ENCODE results near the gene FASTKD1.

Gene FASTKD1

DNA sequence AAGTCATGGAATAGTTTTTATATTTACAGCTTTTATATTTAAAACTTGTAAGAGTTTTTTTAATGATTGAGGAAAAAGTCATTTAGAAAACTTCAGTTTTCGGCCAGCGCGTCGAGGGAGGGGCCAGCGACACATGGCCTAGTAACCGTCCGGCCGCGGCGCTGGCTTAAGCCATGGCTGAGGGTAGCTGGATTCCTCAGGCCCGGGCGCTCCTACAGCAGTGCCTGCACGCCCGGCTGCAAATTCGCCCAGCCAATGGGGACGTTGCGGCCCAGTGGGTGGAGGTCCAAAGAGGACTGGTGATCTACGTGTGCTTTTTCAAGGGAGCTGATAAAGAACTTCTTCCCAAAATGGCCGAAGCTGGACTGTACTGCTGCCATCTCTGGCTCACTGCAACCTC, 69.0 kb downstream of the FASTKD1 start:
- DNase-seq = no peak

DNA sequence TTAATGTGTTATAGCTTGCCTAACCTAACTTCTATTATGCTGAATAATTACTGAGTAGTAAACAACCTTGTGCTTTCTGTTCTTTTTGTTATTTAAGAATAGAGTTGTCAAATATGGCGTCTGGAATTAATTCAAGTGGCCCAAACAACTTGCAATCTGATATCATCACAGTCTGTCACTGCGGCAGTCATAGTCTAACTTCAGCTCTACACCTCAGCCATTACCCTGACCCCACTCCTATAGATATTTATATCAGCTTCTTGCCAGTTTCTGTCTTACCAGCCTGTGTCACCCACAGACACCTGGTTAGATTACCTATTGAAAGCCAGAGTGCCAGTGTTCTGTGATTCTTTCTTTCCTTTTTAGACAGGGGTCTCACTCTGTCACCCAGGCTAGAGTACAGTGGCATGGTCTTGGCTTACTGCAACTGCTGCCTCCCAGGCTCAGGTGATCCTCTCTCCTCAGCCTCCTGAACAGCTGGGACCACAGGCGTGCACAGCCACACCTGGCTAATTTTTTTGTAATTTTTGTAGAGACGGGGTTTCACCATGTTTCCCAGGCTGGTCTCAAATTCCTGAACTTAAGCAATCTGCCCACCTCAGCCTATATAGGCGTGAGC, 78.2 kb downstream of the FASTKD1 start:
- no peak for DNase-seq

DNA sequence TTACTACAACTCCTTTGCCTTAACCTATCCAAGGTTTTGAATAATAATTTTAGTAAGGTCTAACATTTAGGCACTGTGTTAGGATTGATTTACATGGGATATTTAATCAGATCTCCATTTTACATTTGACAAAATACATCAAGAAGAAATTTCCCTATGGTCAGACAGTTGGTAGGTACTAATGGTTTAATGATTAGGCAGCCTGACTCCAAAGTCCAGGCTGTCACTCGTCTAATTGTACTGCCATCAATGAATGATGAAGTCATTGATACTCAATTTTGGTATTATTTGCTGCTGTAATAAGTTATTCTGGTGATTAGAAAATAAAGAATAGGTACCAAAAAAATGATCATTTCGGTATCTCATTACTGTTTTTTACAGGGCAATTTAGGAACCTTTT, 80.3 kb downstream of the FASTKD1 start:
- DNase-seq = no peak

DNA sequence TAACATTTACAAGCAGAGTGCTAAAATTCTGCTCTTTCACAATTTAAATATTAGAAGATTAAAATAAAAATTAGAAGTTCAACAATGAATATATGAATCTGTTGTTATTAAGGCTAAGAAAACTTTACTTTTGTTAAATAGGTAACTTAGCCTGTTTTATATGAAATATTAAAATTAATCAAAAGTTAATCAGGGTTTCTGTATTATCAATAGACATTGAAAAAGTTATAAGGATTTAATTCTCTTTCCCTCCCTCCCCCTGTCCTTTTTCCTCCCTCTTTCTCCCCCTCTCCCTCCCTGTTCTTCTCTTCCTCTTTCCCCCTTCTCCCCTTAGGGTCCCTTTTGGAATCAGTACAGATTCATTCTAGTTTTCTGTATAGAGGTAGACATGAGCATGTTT, 82.3 kb downstream of the FASTKD1 start:
- DNase-seq = no peak

DNA sequence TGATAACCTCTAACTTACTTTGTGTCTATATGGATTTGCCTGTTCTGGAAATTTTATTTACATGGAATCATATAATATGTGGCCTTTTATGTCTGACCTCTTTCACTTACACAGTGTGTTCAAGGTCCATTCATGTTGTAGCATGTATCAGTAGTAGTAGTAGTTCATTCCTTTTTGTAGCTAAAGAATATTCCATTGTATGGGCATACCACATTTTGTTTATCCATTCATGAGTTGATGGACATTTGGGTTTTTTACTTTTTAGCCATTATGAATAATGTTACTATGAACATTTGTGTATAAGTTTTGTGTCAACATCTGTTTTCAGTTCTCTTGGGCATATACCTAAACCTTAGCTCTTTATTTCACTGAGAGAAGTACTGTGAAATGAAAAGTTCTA, 82.8 kb downstream of the FASTKD1 start:
- no peak for DNase-seq

DNA sequence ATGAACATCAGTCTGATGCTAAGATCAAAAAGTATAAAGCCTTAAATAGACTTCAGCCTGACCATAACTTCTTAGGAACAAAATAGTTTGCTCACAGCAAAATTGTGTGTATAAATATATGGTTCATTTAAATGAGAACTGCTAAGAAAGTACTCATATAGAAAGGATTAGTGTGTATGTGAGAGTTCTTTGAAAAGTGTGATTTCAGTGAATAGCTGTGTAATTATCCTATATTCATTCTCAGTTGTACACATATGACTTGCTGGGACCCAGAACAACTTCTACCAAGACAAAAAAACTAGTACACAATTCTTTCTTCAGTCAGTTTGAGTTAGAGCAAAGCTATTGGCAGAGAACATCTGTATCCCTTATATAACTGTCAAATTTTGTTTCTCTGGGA, 87.2 kb downstream of the FASTKD1 start:
- DNase-seq = no peak

DNA sequence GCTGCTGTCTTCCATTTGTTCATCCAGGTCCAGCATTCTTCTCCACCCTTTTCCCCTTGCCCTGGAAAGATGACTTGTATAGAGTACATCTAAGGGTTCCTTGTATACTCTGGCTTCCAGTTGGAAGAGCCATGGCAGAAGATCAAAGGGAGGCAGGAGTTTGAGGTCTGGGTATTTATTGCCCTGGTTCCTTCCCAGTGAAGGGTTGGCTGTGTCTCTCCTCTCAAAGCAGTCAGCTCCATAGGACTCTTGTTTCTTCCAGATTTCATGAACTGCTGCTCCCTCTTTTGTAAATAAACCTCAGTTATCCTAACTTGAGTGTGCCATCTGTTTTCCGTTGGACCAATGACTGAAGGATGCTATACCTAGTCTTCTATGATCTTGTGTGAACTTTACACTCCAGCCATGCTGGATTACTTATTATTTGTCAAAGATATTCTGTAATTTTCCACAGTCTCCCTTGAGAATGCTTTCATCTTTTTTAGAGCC, 88.0 kb downstream of the FASTKD1 start:
- no peak for DNase-seq

DNA sequence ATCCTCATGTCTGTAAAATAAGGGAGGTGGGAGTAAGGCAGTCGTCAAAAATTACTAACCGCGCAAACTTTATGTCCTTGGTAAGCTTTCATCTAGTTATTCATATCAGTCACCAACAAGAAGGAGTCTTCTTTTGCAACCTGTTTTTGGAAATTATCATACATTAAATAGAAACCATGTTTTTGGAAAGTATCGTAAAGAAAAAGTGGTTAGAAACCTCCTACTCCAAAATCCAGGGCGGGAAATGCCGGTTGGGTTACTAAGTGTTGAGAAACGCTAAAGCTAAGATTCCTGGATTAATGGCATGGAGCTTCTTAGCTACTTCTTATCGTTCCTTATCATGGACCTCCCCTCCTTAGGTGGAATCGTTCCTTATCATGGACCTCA, 93.6 kb downstream of the FASTKD1 start:
- no peak for DNase-seq

All from stimulated activated CD8-positive, alpha-beta memory T cell treated with anti-CD3 and anti-CD28 coated beads, Interleukin-4, amount 100 ng/mL, for 48 hours (primary cell).